HG03159 (cell line): ENCODE measurements around the gene QKI.
A peak's percentile ranks its signal among the peaks of the same experiment; 100 is the strongest.
"Not testable (repeated sequence)": the region's sequence is repeated elsewhere in the genome, so short reads cannot be mapped to it uniquely, and the experiment has no call there.

ENCODE experiments used
- ATAC-seq: cut with Tn5 transposase; IDR thresholded peaks from one replicate; pipeline ENCODE4 v1.9.1; 2021; ENCODE audit warnings: mild to moderate bottlenecking, moderate library complexity; ENCODE audit not compliant: unreplicated experiment

The QKI gene

GRCh38 chr6:163413345-163414116 lies 987 bp upstream of the QKI start:
- peak; percentile 47 for ATAC-seq

GRCh38 chr6:163414946-163415619 lies 565 bp downstream of the QKI start:
- ATAC-seq: peak; percentile 2

- no peak for ATAC-seq
These were observed 1.4 kb downstream of the QKI start for GRCh38 chr6:163415620-163416556.

GRCh38 chr6:163416557-163417253 lies 2.2 kb downstream of the QKI start:
- no peak for ATAC-seq

- ATAC-seq: no peak
These were observed 3.1 kb downstream of the QKI start for GRCh38 chr6:163417595-163417994.

- no peak for ATAC-seq
These were observed 4.0 kb downstream of the QKI start for GRCh38 chr6:163418311-163419029.

GRCh38 chr6:163419413-163420288 lies 5.1 kb downstream of the QKI start:
- ATAC-seq: no peak

- ATAC-seq: no peak
These were observed 5.7 kb downstream of the QKI start for GRCh38 chr6:163420289-163420614.

GRCh38 chr6:163422550-163422949 lies 8.0 kb downstream of the QKI start:
- no peak for ATAC-seq

GRCh38 chr6:163423696-163424095 lies 9.2 kb downstream of the QKI start:
- no peak for ATAC-seq

GRCh38 chr6:163427498-163428254 lies 13.2 kb downstream of the QKI start:
- ATAC-seq: no peak

GRCh38 chr6:163428373-163428772 lies 13.9 kb downstream of the QKI start:
- no peak for ATAC-seq

- ATAC-seq: no peak
These were observed 15.4 kb downstream of the QKI start for GRCh38 chr6:163429858-163430448.

- no peak for ATAC-seq
These were observed 17.8 kb downstream of the QKI start for GRCh38 chr6:163432300-163432699.

GRCh38 chr6:163433486-163433885 lies 19.0 kb downstream of the QKI start:
- not testable (repeated sequence) for ATAC-seq

- ATAC-seq: no peak
These were observed 20.5 kb downstream of the QKI start for GRCh38 chr6:163435023-163435422.

- no peak for ATAC-seq
These were observed 22.3 kb downstream of the QKI start for GRCh38 chr6:163436843-163437242.

GRCh38 chr6:163437466-163437865 lies 22.9 kb downstream of the QKI start:
- ATAC-seq: peak; percentile 55
